ENCODE results near the gene ADCY3. TPM values are rescaled to one million over a fixed set of nuclear protein-coding genes. Genes with fewer than 3 reads are reported as not detected.

ADCY3 gene
- polyA plus RNA-seq, 1 of the 3 experiments (the other 2 are of a cell fraction), result 53.9 TPM

DNA sequence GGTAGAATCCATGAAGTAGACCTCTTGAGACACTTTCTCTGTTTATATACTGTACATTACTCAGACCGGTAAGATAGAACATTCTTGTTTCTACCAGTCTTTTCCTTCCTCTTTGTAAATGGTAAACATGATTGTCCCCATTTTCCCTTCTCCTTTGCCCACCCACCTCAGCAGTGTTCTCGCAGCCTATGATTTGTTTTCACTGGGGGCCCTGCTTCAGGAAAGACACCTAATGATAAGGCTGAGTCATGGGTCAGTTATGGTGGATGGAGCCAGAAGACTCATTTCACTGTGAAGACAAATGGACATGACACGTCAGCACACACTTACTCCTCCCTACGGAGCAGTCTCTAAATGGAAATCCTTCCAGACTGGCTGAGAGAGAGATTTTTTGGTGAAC lies 103.2 kb downstream of the ADCY3 start (continued):
- TF ChIP-seq, protein P1, sequence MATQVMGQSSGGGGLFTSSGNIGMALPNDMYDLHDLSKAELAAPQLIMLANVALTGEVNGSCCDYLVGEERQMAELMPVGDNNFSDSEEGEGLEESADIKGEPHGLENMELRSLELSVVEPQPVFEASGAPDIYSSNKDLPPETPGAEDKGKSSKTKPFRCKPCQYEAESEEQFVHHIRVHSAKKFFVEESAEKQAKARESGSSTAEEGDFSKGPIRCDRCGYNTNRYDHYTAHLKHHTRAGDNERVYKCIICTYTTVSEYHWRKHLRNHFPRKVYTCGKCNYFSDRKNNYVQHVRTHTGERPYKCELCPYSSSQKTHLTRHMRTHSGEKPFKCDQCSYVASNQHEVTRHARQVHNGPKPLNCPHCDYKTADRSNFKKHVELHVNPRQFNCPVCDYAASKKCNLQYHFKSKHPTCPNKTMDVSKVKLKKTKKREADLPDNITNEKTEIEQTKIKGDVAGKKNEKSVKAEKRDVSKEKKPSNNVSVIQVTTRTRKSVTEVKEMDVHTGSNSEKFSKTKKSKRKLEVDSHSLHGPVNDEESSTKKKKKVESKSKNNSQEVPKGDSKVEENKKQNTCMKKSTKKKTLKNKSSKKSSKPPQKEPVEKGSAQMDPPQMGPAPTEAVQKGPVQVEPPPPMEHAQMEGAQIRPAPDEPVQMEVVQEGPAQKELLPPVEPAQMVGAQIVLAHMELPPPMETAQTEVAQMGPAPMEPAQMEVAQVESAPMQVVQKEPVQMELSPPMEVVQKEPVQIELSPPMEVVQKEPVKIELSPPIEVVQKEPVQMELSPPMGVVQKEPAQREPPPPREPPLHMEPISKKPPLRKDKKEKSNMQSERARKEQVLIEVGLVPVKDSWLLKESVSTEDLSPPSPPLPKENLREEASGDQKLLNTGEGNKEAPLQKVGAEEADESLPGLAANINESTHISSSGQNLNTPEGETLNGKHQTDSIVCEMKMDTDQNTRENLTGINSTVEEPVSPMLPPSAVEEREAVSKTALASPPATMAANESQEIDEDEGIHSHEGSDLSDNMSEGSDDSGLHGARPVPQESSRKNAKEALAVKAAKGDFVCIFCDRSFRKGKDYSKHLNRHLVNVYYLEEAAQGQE (IDR thresholded peaks at IDR 0.05; ENCODE audit: low read depth, low read length), result no peak
- TF ChIP-seq, protein P2, sequence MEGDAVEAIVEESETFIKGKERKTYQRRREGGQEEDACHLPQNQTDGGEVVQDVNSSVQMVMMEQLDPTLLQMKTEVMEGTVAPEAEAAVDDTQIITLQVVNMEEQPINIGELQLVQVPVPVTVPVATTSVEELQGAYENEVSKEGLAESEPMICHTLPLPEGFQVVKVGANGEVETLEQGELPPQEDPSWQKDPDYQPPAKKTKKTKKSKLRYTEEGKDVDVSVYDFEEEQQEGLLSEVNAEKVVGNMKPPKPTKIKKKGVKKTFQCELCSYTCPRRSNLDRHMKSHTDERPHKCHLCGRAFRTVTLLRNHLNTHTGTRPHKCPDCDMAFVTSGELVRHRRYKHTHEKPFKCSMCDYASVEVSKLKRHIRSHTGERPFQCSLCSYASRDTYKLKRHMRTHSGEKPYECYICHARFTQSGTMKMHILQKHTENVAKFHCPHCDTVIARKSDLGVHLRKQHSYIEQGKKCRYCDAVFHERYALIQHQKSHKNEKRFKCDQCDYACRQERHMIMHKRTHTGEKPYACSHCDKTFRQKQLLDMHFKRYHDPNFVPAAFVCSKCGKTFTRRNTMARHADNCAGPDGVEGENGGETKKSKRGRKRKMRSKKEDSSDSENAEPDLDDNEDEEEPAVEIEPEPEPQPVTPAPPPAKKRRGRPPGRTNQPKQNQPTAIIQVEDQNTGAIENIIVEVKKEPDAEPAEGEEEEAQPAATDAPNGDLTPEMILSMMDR (IDR thresholded peaks at IDR 0.05), result no peak
- peak; percentile 82 for TF ChIP-seq JUND (IDR thresholded peaks at IDR 0.05)
- no peak for TF ChIP-seq RAD21 (IDR thresholded peaks at IDR 0.05; ENCODE audit: low read length)

DNA sequence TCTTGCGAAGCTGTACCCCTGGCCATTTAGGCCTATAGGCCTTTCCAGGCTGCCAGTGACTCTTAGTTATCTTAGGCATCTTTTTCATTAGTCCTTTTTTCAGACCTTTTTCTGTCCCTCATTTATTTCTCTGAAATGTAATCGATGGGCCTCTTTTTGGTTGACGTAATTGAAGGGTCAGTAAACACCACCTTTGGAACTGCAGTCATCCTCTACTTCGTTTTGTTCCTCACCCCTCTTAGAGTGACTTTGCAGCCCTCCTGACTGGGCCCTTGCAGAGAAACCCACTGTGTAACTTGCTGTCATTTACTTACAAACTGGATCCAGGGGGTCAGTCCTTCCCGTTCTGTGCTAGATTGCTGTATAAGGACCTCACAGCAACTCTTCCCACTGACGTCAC lies 103.6 kb downstream of the ADCY3 start:
- Histone ChIP-seq H3K79me2 (ENCODE audit: insufficient read depth) (peaks cover 53% of the 10 kb centered on the region), H4K20me1 (ENCODE audit: insufficient read depth) (no peaks in the 10 kb centered on the region), H3K4me3 (ENCODE audit: low read depth in 2 of 2, low read length in 1 of 2) (no peak overlapping the region), H3K36me3 (replicated peaks in 1 of 2; ENCODE audit: control insufficient read depth in 1 of 2, insufficient read depth in 2 of 2, low read length in 1 of 2) (peaks cover 49 to 58% of the 10 kb centered on the region in 2 experiments), H3F3A (replicated peaks; ENCODE audit: insufficient read depth) (peaks cover 9% of the 10 kb centered on the region), H3K4me2 (0 out of 2 replicates have a peak overlapping the region, but pooled peaks have one; percentile 1), H3K9me2 (no peaks in the 10 kb centered on the region), H3K9me3 (no peaks in the 10 kb centered on the region), H3K4me1 (ENCODE audit: control insufficient read depth in 1 of 2, insufficient read depth in 2 of 2, low read depth in 1 of 2, low read length in 1 of 2) (peaks cover 4 to 15% of the 10 kb centered on the region in 2 experiments; a peak in 2 of 4 replicates), H3K27ac (ENCODE audit: low read depth in 2 of 2, low read length in 1 of 2) (peak overlapping the region in 1 of 2 experiments; percentile 71; a peak in 3 of 4 replicates), H2AFZ (ENCODE audit: low read depth) (no peak overlapping the region; the same call in 1 of the 2 replicates), H3K9ac (no peak overlapping the region), H3K27me3 (ENCODE audit: insufficient read depth) (no peaks in the 10 kb centered on the region)
- no peak for TF ChIP-seq NFIC (IDR thresholded peaks at IDR 0.05; ENCODE audit: borderline replicate concordance)
- no peak for TF ChIP-seq YY1 (IDR thresholded peaks at IDR 0.05; ENCODE audit: low read depth)
- no peak for TF ChIP-seq SIN3A (IDR thresholded peaks at IDR 0.05; ENCODE audit: borderline replicate concordance, low read depth, low read length)
- DNase-seq, result no peak
- ChIA-PET POLR2A (no interaction called here), CTCF (interaction anchor here (1.2 to 12.4 kb wide), 2 partner anchors 10 to 394 kb away, joined by 3 to 132 read pairs; no protein-coding TSS in a partner anchor)
- WGBS (ENCODE audit: low lambda C conversion rate), result 85% methylated on average over 6 of the region's 6 CpGs

DNA sequence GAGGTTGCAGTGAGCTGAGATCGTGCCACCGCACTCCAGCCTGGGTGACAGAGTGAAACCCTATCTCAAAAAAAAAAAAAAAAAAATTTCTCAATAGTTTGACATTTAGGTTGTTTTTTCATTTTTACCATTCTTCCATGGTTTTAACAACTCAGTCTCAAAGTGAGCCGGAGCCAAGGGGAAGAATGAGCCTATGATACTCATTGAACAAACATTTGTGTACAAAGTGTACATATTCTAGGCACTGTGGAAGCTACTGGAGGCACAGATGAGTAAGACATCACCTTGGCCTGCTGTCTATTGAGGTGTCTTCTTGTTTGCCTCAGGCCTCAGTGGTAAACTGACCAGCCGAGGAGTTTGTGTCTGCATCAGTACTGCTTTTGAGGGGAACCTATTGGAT lies 104.9 kb downstream of the ADCY3 start:
- DNase-seq, result no peak
- H3K79me2 ChIP-seq (ENCODE audit: insufficient read depth), result peaks cover 65% of the 10 kb centered on the region
- no peaks in the 10 kb centered on the region for H3K27me3 ChIP-seq (ENCODE audit: insufficient read depth)
- H3K4me1 ChIP-seq (ENCODE audit: control insufficient read depth in 1 of 2, insufficient read depth in 2 of 2, low read depth in 1 of 2, low read length in 1 of 2), result peaks cover 4 to 15% of the 10 kb centered on the region in 2 experiments; a peak in 2 of 4 replicates
- no peak overlapping the region for H2AFZ ChIP-seq (ENCODE audit: low read depth)
- H3K36me3 ChIP-seq (replicated peaks in 1 of 2; ENCODE audit: control insufficient read depth in 1 of 2, insufficient read depth in 2 of 2, low read length in 1 of 2), result peaks cover 41 to 46% of the 10 kb centered on the region in 2 experiments
- POLR2A ChIA-PET, result no interaction called here
- WGBS (ENCODE audit: low lambda C conversion rate), result 92% methylated on average over 4 of the region's 4 CpGs
- no peak overlapping the region for H3K9ac ChIP-seq
- no peak overlapping the region for H3K27ac ChIP-seq (ENCODE audit: low read depth in 2 of 2, low read length in 1 of 2)
- H3K9me2 ChIP-seq, result no peaks in the 10 kb centered on the region
- no peaks in the 10 kb centered on the region for H3K9me3 ChIP-seq
- H3F3A ChIP-seq (replicated peaks; ENCODE audit: insufficient read depth), result peaks cover 9% of the 10 kb centered on the region
- no peak overlapping the region for H3K4me2 ChIP-seq
- no peaks in the 10 kb centered on the region for H4K20me1 ChIP-seq (ENCODE audit: insufficient read depth)
- CTCF ChIA-PET, result interaction anchor here (0.6 to 12.4 kb wide), 5 partner anchors 12 to 405 kb away, joined by 3 to 132 read pairs (median 11); partner anchors contain the start of genes CENPO and PTRHD1
- H3K4me3 ChIP-seq (ENCODE audit: low read depth in 2 of 2, low read length in 1 of 2), result no peak overlapping the region
- no peak for TF ChIP-seq FOXJ3 (CRISPR knock-in tag; IDR thresholded peaks at IDR 0.05)
- no peak for TF ChIP-seq CHD2 (IDR thresholded peaks at IDR 0.05; ENCODE audit: low read length, partially characterized antibody)
- no peak for TF ChIP-seq TCF12 (IDR thresholded peaks at IDR 0.05)
- TF ChIP-seq, protein P2 (IDR thresholded peaks at IDR 0.05), result no peak
- no peak for TF ChIP-seq RFX5 (IDR thresholded peaks at IDR 0.05; ENCODE audit: low read length)
- TF ChIP-seq, protein P3, sequence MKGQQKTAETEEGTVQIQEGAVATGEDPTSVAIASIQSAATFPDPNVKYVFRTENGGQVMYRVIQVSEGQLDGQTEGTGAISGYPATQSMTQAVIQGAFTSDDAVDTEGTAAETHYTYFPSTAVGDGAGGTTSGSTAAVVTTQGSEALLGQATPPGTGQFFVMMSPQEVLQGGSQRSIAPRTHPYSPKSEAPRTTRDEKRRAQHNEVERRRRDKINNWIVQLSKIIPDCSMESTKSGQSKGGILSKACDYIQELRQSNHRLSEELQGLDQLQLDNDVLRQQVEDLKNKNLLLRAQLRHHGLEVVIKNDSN (IDR thresholded peaks at IDR 0.05; ENCODE audit: borderline replicate concordance, low read depth), result no peak
- no peak for TF ChIP-seq YY1 (IDR thresholded peaks at IDR 0.05; ENCODE audit: low read depth)
- TF ChIP-seq RXRA (IDR thresholded peaks at IDR 0.05; ENCODE audit: borderline replicate concordance, low read depth), result no peak
- TF ChIP-seq, protein P4, sequence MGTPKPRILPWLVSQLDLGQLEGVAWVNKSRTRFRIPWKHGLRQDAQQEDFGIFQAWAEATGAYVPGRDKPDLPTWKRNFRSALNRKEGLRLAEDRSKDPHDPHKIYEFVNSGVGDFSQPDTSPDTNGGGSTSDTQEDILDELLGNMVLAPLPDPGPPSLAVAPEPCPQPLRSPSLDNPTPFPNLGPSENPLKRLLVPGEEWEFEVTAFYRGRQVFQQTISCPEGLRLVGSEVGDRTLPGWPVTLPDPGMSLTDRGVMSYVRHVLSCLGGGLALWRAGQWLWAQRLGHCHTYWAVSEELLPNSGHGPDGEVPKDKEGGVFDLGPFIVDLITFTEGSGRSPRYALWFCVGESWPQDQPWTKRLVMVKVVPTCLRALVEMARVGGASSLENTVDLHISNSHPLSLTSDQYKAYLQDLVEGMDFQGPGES (IDR thresholded peaks at IDR 0.05; ENCODE audit: low read depth, low read length), result no peak
